CD14-positive monocyte (primary cell): ENCODE results near the gene KRTAP10-5. TPM values are rescaled to one million over a fixed set of nuclear protein-coding genes. Genes with fewer than 3 reads are reported as not detected.

Source experiments
- DNase-seq, 3 donors: peaks; one replicate each; pipeline ENCODE4 v3.0.0-alpha.2; 2011 to 2022
- H2AFZ ChIP-seq: 2 replicates; pipeline ENCODE4 v1.6.0; 2012; ENCODE audit warnings: mild to moderate bottlenecking, low read depth, low read length, inconsistent platforms; ENCODE audit not compliant: insufficient read depth, poor library complexity, severe bottlenecking
- H3K27ac ChIP-seq, 2 donors: 1 replicate in 1 of 2; 2 replicates in 1 of 2; pipeline ENCODE4 v1.5.1; 2012 to 2013; ENCODE audit warnings: low read length in 2 of 2, control low read depth in 1 of 2, inconsistent platforms in 1 of 2, low read depth in 1 of 2, mild to moderate bottlenecking in 1 of 2
- H3K27me3 ChIP-seq, 2 donors: one replicate each; pipeline versions ENCODE4 v1.6.0 to v1.6.1; 2011 to 2013; ENCODE audit warnings: low read length in 2 of 2; ENCODE audit not compliant: control insufficient read depth in 2 of 2, insufficient read depth in 2 of 2
- H3K36me3 ChIP-seq, 2 donors: replicated peaks in 1 of 2; 1 replicate in 1 of 2; 2 replicates in 1 of 2; pipeline versions ENCODE4 v1.5.1 to v1.6.1; 2012 to 2013; ENCODE audit warnings: low read length in 2 of 2, control low read depth in 1 of 2, inconsistent platforms in 1 of 2, mild to moderate bottlenecking in 1 of 2; ENCODE audit not compliant: insufficient read depth in 2 of 2, control insufficient read depth in 1 of 2
- H3K4me1 ChIP-seq, 2 donors: 1 replicate in 1 of 2; 2 replicates in 1 of 2; pipeline versions ENCODE4 v1.5.1 to v1.6.1; 2012 to 2013; ENCODE audit warnings: low read length in 2 of 2, control low read depth in 1 of 2, inconsistent platforms in 1 of 2, mild to moderate bottlenecking in 1 of 2, moderate library complexity in 1 of 2; ENCODE audit not compliant: insufficient read depth in 2 of 2, control insufficient read depth in 1 of 2
- H3K4me2 ChIP-seq: replicated peaks from 2 replicates; pipeline ENCODE3; 2012; ENCODE audit warnings: low read length, moderate library complexity, mild to moderate bottlenecking; ENCODE audit not compliant: poor library complexity, severe bottlenecking; ENCODE audit errors: extremely low read depth
- H3K4me3 ChIP-seq, 3 experiments: fragments of 200-600 bp in 1 of 3; sonication (generic) in 1 of 3; replicated peaks in 1 of 3; 1 replicate in 2 of 3; 2 replicates in 1 of 3; pipeline ENCODE4 v1.5.1; 2011 to 2013; ENCODE audit warnings: low read length in 3 of 3, mild to moderate bottlenecking in 3 of 3, control low read depth in 2 of 3, low read depth in 2 of 3, inconsistent platforms in 1 of 3, moderate library complexity in 1 of 3
- H3K79me2 ChIP-seq: 2 replicates; pipeline ENCODE4 v1.6.0; 2012; ENCODE audit warnings: mild to moderate bottlenecking, control low read depth, inconsistent platforms, low read length, moderate library complexity; ENCODE audit not compliant: insufficient read depth
- H3K9ac ChIP-seq: 2 replicates; pipeline ENCODE4 v1.6.0; 2017; ENCODE audit warnings: low read length, mild to moderate bottlenecking; ENCODE audit not compliant: insufficient read depth, poor library complexity, severe bottlenecking
- H3K9me3 ChIP-seq, 2 donors: replicated peaks in 1 of 2; 1 replicate in 1 of 2; 2 replicates in 1 of 2; pipeline versions ENCODE4 v1.5.1 to v1.6.1; 2012 to 2013; ENCODE audit warnings: low read length in 2 of 2, control low read depth in 1 of 2; ENCODE audit not compliant: control insufficient read depth in 1 of 2, insufficient read depth in 1 of 2
- H4K20me1 ChIP-seq: 2 replicates; pipeline ENCODE4 v1.6.0; 2012; ENCODE audit warnings: mild to moderate bottlenecking, low read length, control low read depth, moderate library complexity; ENCODE audit not compliant: insufficient read depth
- H3K27ac Mint-ChIP-seq, 7 donors: one replicate each; pipeline ENCODE4 v1.8.0; 2020; ENCODE audit warnings: mild to moderate bottlenecking in 7 of 7, mixed read lengths in 7 of 7, moderate library complexity in 6 of 7, inconsistent platforms in 2 of 7
- H3K27me3 Mint-ChIP-seq, 3 donors: one replicate each; pipeline ENCODE4 v1.8.0; 2021 to 2022; ENCODE audit warnings: low read depth in 3 of 3, mild to moderate bottlenecking in 3 of 3, mixed read lengths in 3 of 3, moderate library complexity in 3 of 3, inconsistent platforms in 1 of 3
- H3K36me3 Mint-ChIP-seq, 2 donors: one replicate each; pipeline ENCODE4 v1.8.0; 2020; ENCODE audit warnings: mixed read lengths in 2 of 2, inconsistent platforms in 1 of 2, mild to moderate bottlenecking in 1 of 2
- H3K4me1 Mint-ChIP-seq: one replicate; pipeline ENCODE4 v1.8.0; 2020; ENCODE audit warnings: mild to moderate bottlenecking, mixed read lengths
- H3K4me3 Mint-ChIP-seq, 2 donors: one replicate each; pipeline ENCODE4 v1.8.0; 2020; ENCODE audit warnings: mild to moderate bottlenecking in 2 of 2, mixed read lengths in 2 of 2, moderate library complexity in 1 of 2
- H3K9me3 Mint-ChIP-seq, 7 donors: one replicate each; pipeline ENCODE4 v1.8.0; 2020 to 2022; ENCODE audit warnings: mixed read lengths in 7 of 7, mild to moderate bottlenecking in 6 of 7, moderate library complexity in 6 of 7, inconsistent platforms in 2 of 7
- CTCF ChIP-seq: fragments of 200-600 bp; IDR thresholded peaks from one replicate; pipeline ENCODE4 v1.8.0; 2022; ENCODE audit warnings: antibody characterized with exemption, mild to moderate bottlenecking
- WGBS: methylation state at CpG from one replicate; pipeline ENCODE4 v1.1.5; 2013; ENCODE audit warnings: missing lambda C conversion rate; ENCODE audit not compliant: insufficient coverage; 5-methylcytosine and 5-hydroxymethylcytosine counted together
- intact Hi-C, 2 donors: fragments of 100-400 bp; cut with micrococcal nuclease; formaldehyde crosslinking; loops; one replicate each; pipeline versions ENCODE4 v1.15.0 to v1.15.1; 2023
- polyA plus RNA-seq, 3 donors: library from polyadenylated mRNA; depleted of rRNA in 1 of 3; unstranded in 2 of 3; stranded (reverse) in 1 of 3; fragments of 300-500 nt in 2 of 3; fragments of >200 nt in 1 of 3; fragmentation: Illumina TruSeq in 2 of 3; gene quantifications; 1 replicate in 2 of 3; 2 replicates in 1 of 3; pipeline ENCODE4 v1.2.3, GENCODE V29; 2012 to 2021

KRTAP10-5 gene
- polyA plus RNA-seq, 3 donors: not detected

- no peaks in the 10 kb centered on the region for H3K9me3 ChIP-seq
- Mint-ChIP-seq H3K9me3 (peaks cover 0 to 4% (median 0%) of the 10 kb centered on the region in 7 donors), H3K36me3 (no peaks in the 10 kb centered on the region), H3K4me3 (no peak overlapping the region), H3K27ac (peak overlapping the region in 1 of 7 donors; percentile 24), H3K27me3 (peaks cover 0 to 17% (median 13%) of the 10 kb centered on the region in 3 donors), H3K4me1 (no peaks in the 10 kb centered on the region)
- no peak overlapping the region for H3K9ac ChIP-seq
- H2AFZ ChIP-seq: no peak overlapping the region
- DNase-seq: no peak
- intact Hi-C loops: no loop called here
- no peaks in the 10 kb centered on the region for H3K27me3 ChIP-seq
- H3K4me1 ChIP-seq: no peaks in the 10 kb centered on the region
- H3K4me2 ChIP-seq: no peak overlapping the region
- no peaks in the 10 kb centered on the region for H3K79me2 ChIP-seq
- WGBS: 94% methylated on average over 12 of the region's 16 CpGs
- TF ChIP-seq CTCF: no peak
- no peaks in the 10 kb centered on the region for H3K36me3 ChIP-seq
- no peak overlapping the region for H3K27ac ChIP-seq
- no peaks in the 10 kb centered on the region for H4K20me1 ChIP-seq
- H3K4me3 ChIP-seq: no peak overlapping the region
Observed at GRCh38 chr21:44532712-44533111, 47.7 kb downstream of the KRTAP10-5 start.

GRCh38 chr21:44531606-44532564 lies 48.5 kb downstream of the KRTAP10-5 start:
- H3K4me2 ChIP-seq: no peak overlapping the region
- peaks cover 1 to 17% (median 9%) of the 10 kb centered on the region in 3 donors for H3K27me3 Mint-ChIP-seq
- H3K9me3 Mint-ChIP-seq: peaks cover 0 to 4% (median 0%) of the 10 kb centered on the region in 7 donors
- H2AFZ ChIP-seq: no peak overlapping the region
- H3K27me3 ChIP-seq: no peaks in the 10 kb centered on the region
- WGBS: 87% methylated on average over 27 of the region's 30 CpGs
- intact Hi-C loops: no loop called here
- H3K9me3 ChIP-seq: no peaks in the 10 kb centered on the region
- no peak overlapping the region for H3K4me3 Mint-ChIP-seq
- no peaks in the 10 kb centered on the region for H3K4me1 Mint-ChIP-seq
- no peaks in the 10 kb centered on the region for H3K36me3 ChIP-seq
- H4K20me1 ChIP-seq: no peaks in the 10 kb centered on the region
- no peak overlapping the region for H3K9ac ChIP-seq
- H3K79me2 ChIP-seq: no peaks in the 10 kb centered on the region
- no peaks in the 10 kb centered on the region for H3K4me1 ChIP-seq
- TF ChIP-seq CTCF: no peak
- no peak overlapping the region for H3K27ac Mint-ChIP-seq
- no peak for DNase-seq
- no peak overlapping the region for H3K27ac ChIP-seq
- H3K4me3 ChIP-seq: no peak overlapping the region
- H3K36me3 Mint-ChIP-seq: no peaks in the 10 kb centered on the region
